Fibroblast of villous mesenchyme (primary cell): ENCODE results near the gene MEX3D. TPM values are rescaled to one million over a fixed set of nuclear protein-coding genes. Genes with fewer than 3 reads are reported as not detected.

ENCODE experiments used
- DNase-seq: peaks from one replicate; pipeline ENCODE4 v3.0.0-alpha.2; 2010; ENCODE audit warnings: low read depth
- H3K4me3 ChIP-seq: 2 replicates; pipeline ENCODE4 v1.5.1; 2011; ENCODE audit warnings: low read depth, mild to moderate bottlenecking, low read length
- total RNA-seq: library from RNA; depleted of rRNA; stranded (reverse); fragments of >200 nt; gene quantifications from 2 replicates; pipeline ENCODE4 v1.2.3, GENCODE V29; 2012
- TF ChIP-seq, protein P1 (sequence below): IDR thresholded peaks from 2 replicates; pipeline ENCODE4 v1.5.1; 2012; ENCODE audit warnings: low read depth, mild to moderate bottlenecking, low read length; ENCODE audit not compliant: insufficient read depth

MEX3D gene
- 33.7 and 48.6 TPM in 2 replicates for total RNA-seq

DNA sequence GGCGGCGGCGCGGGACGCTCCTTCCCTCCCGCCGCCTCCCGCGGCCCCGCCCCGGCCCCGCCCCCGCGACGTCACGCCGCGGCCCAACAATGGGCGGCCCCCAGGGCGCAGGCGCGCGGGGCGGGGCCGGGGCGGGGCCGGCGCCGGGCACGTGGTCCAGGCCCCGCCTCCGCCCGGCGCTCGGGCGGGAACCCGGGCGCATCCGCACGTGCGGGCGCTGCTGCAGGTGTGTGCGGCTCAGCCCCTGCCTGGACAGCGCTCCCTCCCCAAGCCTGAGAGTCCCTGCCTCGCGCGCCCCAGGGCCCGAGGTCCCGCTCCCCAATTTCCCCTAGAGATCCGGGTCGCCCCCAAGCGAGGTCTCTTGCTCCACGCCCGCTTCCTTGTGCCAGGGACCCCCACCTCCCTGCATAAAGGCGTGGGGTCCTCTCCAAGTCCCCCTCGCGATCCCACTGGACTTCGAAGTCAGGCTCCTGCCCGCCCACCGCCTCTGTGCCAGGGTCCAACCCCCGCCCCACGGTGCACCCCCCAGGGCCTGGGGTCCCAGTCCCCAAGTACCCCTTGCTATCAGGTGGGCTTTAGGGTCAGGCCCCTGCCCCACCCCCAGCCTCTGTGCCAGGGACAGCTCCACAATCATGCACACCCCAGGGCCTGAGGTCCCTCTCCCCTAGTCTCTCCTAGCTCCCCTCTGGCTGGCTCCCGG, at the start of gene MEX3D:
MEX3D (minus strand) TSS at position 6 of the 700 bp plus-strand sequence. CDS start 267 bp downstream, outside the sequence.
- H3K4me3 ChIP-seq = peak within 1 kb of the TSS; percentile 73
- TF ChIP-seq, protein P1, sequence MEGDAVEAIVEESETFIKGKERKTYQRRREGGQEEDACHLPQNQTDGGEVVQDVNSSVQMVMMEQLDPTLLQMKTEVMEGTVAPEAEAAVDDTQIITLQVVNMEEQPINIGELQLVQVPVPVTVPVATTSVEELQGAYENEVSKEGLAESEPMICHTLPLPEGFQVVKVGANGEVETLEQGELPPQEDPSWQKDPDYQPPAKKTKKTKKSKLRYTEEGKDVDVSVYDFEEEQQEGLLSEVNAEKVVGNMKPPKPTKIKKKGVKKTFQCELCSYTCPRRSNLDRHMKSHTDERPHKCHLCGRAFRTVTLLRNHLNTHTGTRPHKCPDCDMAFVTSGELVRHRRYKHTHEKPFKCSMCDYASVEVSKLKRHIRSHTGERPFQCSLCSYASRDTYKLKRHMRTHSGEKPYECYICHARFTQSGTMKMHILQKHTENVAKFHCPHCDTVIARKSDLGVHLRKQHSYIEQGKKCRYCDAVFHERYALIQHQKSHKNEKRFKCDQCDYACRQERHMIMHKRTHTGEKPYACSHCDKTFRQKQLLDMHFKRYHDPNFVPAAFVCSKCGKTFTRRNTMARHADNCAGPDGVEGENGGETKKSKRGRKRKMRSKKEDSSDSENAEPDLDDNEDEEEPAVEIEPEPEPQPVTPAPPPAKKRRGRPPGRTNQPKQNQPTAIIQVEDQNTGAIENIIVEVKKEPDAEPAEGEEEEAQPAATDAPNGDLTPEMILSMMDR = no peak
- DNase-seq = peak; percentile 64

DNA sequence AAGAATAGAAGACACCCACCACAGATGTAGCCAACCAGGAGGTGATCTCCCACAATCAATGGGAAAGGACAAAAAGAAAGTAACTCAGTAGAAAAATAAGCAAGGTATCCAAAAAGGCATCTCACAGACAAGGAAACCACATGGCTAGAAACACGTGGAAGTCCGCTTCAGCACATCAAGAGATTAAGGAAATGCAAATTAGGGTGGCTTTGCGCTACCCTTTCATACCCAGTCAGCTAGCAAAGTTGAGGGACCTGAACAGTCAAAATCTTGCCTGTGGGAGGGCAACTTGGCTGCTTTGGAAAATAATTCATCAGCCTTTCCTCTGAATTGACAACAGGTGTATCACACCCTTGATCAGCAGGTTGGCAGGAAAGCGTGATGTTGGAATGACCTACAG, 48.8 kb upstream of the MEX3D start:
- H3K4me3 ChIP-seq = no peak overlapping the region
- DNase-seq = peak; percentile 2
- TF ChIP-seq, protein P1 = no peak

DNA sequence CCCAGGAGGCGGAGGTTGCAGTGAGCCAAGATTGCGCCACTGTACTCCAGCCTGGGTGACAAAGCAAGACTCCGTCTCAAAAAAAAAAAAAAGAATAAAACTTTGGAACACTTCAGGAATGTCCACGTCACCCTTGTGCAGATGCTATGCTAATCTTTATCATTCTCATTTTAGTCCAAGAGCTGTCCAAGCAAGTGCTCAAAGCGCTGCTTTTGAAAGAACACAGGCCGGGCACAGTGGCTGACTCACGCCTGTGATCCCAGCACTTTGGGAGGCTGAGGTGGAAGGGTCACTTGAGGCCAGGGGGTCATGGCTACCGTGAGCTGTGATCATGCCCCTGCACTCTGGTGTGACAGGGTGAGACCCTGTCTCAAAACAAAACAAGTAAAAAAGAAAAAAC, 48.3 kb upstream of the MEX3D start:
- TF ChIP-seq, protein P1 = no peak
- H3K4me3 ChIP-seq = no peak overlapping the region
- DNase-seq = peak; percentile 82

DNA sequence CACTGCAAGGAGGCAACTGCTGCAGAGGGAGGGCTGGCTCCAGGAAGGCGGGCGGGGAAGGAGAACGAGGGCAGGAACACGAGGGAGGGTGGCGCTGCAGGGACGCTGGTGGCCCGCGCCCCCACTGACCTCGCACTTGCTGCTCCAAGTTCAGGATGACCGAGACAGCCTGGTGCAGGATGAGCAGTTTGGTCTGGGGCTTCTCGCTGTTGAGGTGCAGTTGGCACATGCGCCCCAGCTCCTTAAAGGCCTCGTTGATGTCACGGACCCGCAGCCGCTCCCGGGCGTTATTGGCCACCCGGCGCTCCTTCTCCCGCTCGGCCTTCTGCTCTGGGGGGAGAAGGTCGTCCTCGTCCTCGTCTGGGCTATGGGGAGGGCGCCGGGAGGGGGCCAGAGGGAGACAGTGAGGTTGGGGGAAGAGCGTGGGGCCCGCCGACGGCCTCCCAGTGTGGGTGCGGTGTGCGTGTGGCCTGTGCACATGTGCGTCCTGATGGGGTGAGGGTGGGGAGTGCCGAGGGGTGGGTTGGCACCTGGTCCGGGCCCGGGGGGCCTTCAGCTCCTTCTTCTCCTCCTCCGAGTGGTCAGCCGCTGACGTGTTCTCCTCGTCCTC, 47.1 kb upstream of the MEX3D start:
- DNase-seq = no peak
- TF ChIP-seq, protein P1 = no peak
- H3K4me3 ChIP-seq = no peak overlapping the region

DNA sequence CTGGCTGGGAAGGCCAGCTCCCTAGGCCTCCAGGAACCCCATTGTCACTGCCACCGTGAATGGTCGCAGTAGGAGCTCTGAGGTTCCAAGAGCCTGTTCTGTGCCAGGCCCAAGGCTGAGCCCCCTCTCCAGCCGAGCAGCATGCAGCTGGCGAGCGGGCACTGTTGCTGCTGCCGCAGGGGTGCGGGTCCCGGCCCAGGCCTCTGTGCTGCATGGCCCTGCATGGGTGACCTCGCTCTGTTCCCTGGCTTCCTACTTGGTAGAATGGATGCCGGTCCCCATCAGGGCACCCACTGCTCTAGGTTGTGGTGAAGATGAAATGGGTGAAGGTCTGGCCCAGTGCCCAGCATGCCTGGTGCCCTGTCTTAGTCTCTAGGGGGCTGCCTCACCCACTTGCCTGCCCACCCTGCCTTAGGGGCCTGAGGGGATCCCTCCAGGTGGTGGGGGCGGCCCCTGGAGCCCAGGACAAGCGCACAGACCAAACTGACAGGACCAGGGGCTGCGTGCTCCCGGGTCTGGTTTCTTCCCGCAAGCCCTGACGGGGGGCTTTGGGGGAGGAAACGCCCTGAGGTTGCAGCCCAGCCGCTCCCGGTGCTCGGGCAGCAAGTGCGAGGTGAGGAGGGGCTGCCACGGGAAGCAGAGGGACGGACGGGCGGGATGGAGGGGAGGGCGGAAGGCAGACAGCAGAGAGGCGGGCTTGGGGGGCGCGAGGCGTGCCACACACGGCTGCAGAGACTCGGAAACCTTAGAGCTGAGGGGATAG, 45.9 kb upstream of the MEX3D start:
- no peak overlapping the region for H3K4me3 ChIP-seq
- TF ChIP-seq, protein P1 = no peak
- DNase-seq = no peak

DNA sequence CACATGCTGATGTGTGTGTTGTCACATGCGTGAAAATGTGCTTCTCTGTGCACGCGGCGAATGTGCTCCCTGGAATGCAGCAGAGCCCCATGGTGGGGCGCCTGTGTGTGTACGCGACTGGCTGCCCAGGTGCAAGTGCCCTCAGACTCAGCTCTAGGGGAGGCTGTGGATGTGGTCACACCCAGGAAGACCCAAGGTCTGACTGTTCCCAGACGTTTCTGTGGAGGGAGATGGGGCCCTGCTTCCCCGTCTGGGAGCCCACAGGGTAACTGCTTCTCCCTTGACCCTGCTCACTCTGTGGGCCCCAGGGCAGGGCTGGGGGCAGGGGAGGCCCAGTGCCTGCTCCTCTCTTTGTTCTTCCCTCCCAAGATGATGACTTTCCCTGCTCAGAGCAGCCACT, 45.0 kb upstream of the MEX3D start:
- TF ChIP-seq, protein P1 = no peak
- H3K4me3 ChIP-seq = no peak overlapping the region
- DNase-seq = no peak
